NB4 (cell line): ENCODE results near the gene PDK4.

Experiments
- CTCF ChIP-seq: IDR thresholded peaks from one replicate; pipeline ENCODE4 v1.5.1; 2012; ENCODE audit warnings: low read depth, low read length
- POLR2A ChIP-seq: IDR thresholded peaks from 2 replicates; pipeline ENCODE4 v1.6.1; 2011; ENCODE audit warnings: mild to moderate bottlenecking; ENCODE audit not compliant: insufficient read length; ENCODE audit errors: extremely low read depth

GRCh38 chr7:95553939-95554338 lies 42.4 kb downstream of the PDK4 start:
- TF ChIP-seq CTCF (no peak), POLR2A (no peak)
